Measurements from ENCODE around the gene PURA.

Gene PURA

DNA sequence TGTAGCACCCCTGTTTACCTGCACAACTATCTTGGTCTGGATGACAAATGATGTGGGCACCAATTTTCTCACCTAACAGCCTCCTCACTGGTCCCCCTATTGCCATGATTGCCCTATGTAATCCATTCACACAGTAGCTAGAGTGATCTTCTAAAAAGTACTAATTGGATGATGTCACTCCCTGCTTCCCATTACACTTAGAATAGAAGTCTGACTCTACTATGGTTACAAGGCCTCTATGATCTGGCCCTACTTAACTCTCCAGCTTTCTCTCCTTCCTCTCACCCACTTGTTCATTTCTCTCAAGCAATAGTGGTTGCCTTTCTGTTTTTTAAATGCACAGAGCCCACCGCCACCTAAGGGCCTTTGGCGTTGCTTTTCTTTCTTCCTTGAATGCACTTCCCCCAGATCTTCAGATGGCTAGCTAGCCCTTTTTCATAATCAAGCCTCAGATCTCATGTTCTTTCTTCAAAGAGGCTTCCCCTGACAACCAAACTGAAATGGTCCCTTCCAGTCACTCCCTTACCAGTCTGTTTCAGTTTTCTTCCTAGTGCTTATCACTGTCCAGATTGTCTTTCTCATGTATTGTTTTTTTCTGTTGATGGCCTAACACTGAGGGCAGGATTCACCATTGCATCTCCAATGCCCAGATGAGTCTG lies 20.5 kb downstream of the PURA start:
- intact Hi-C loops (cut with micrococcal nuclease) = no loop called here
- peaks cover 38% of the 10 kb centered on the region for H3K4me1 Mint-ChIP-seq (ENCODE audit: low read depth)
- no peak overlapping the region for H3K27ac Mint-ChIP-seq
- H3K36me3 Mint-ChIP-seq (ENCODE audit: low read depth) = no peaks in the 10 kb centered on the region
- H3K9me3 Mint-ChIP-seq = no peaks in the 10 kb centered on the region
- H3K27me3 Mint-ChIP-seq = no peaks in the 10 kb centered on the region
- no peak overlapping the region for H3K4me3 Mint-ChIP-seq

GRCh38 chr5:140135127-140135526 lies 21.2 kb downstream of the PURA start:
- intact Hi-C loops (cut with micrococcal nuclease) = no loop called here
- H3K4me1 Mint-ChIP-seq (ENCODE audit: low read depth) = peaks cover 38% of the 10 kb centered on the region
- no peaks in the 10 kb centered on the region for H3K36me3 Mint-ChIP-seq (ENCODE audit: low read depth)
- H3K27ac Mint-ChIP-seq = no peak overlapping the region
- H3K27me3 Mint-ChIP-seq = peaks cover 2% of the 10 kb centered on the region
- H3K9me3 Mint-ChIP-seq = no peaks in the 10 kb centered on the region
- H3K4me3 Mint-ChIP-seq = no peak overlapping the region

- intact Hi-C loops (cut with micrococcal nuclease) = no loop called here
- H3K27me3 Mint-ChIP-seq = peaks cover 4% of the 10 kb centered on the region
- no peaks in the 10 kb centered on the region for H3K36me3 Mint-ChIP-seq (ENCODE audit: low read depth)
- no peaks in the 10 kb centered on the region for H3K9me3 Mint-ChIP-seq
- peaks cover 33% of the 10 kb centered on the region for H3K4me1 Mint-ChIP-seq (ENCODE audit: low read depth)
- H3K4me3 Mint-ChIP-seq = no peak overlapping the region
- no peak overlapping the region for H3K27ac Mint-ChIP-seq
These were observed 22.7 kb downstream of the PURA start for GRCh38 chr5:140136624-140137023.

- intact Hi-C loops (cut with micrococcal nuclease) = no loop called here
- no peak overlapping the region for H3K27ac Mint-ChIP-seq
- no peaks in the 10 kb centered on the region for H3K36me3 Mint-ChIP-seq (ENCODE audit: low read depth)
- H3K4me1 Mint-ChIP-seq (ENCODE audit: low read depth) = peaks cover 18% of the 10 kb centered on the region
- H3K27me3 Mint-ChIP-seq = peaks cover 22% of the 10 kb centered on the region
- no peak overlapping the region for H3K4me3 Mint-ChIP-seq
- H3K9me3 Mint-ChIP-seq = no peaks in the 10 kb centered on the region
These were observed 26.5 kb downstream of the PURA start for GRCh38 chr5:140140435-140140834.

GRCh38 chr5:140141241-140141640 lies 27.3 kb downstream of the PURA start:
- Mint-ChIP-seq H3K36me3 (ENCODE audit: low read depth) (no peaks in the 10 kb centered on the region), H3K9me3 (no peaks in the 10 kb centered on the region), H3K4me3 (no peak overlapping the region), H3K4me1 (ENCODE audit: low read depth) (peaks cover 25% of the 10 kb centered on the region), H3K27ac (no peak overlapping the region), H3K27me3 (peaks cover 29% of the 10 kb centered on the region)
- intact Hi-C loops (cut with micrococcal nuclease) = no loop called here

GRCh38 chr5:140142246-140142645 lies 28.3 kb downstream of the PURA start:
- no peaks in the 10 kb centered on the region for H3K9me3 Mint-ChIP-seq

DNA sequence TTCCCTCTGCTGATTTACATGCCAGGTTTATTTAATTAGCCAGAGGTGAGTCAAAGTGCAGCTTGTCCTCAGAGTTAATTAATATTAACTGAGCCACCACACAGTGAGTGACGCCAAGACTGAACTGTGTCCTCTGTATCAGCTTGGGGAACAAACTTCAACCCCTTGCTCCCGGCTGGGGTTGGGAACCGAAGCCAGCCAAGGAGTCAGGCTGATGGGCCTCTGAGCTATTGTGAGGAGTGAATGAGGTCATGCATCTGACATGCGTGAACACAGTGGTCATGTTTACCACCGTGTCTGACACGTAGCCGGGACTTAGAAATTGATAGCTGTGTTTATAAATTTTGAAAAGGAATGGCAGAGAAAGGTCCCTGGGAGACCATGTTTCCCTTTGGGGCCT lies 28.9 kb downstream of the PURA start:
- intact Hi-C loops (cut with micrococcal nuclease) = no loop called here
- no peak overlapping the region for H3K4me3 Mint-ChIP-seq
- peaks cover 31% of the 10 kb centered on the region for H3K4me1 Mint-ChIP-seq (ENCODE audit: low read depth)
- no peaks in the 10 kb centered on the region for H3K9me3 Mint-ChIP-seq
- no peaks in the 10 kb centered on the region for H3K36me3 Mint-ChIP-seq (ENCODE audit: low read depth)
- no peak overlapping the region for H3K27ac Mint-ChIP-seq
- H3K27me3 Mint-ChIP-seq = peaks cover 45% of the 10 kb centered on the region

More at GRCh38 chr5:140142246-140142645, 28.3 kb downstream of the PURA start:
- intact Hi-C loops (cut with micrococcal nuclease) = no loop called here
- no peak overlapping the region for H3K4me3 Mint-ChIP-seq
- H3K36me3 Mint-ChIP-seq (ENCODE audit: low read depth) = no peaks in the 10 kb centered on the region
- no peak overlapping the region for H3K27ac Mint-ChIP-seq
- peaks cover 31% of the 10 kb centered on the region for H3K4me1 Mint-ChIP-seq (ENCODE audit: low read depth)
- peaks cover 39% of the 10 kb centered on the region for H3K27me3 Mint-ChIP-seq

- peaks cover 31% of the 10 kb centered on the region for H3K4me1 Mint-ChIP-seq (ENCODE audit: low read depth)
- H3K9me3 Mint-ChIP-seq = no peaks in the 10 kb centered on the region
- intact Hi-C loops (cut with micrococcal nuclease) = loop anchor here (2.0 kb wide), 1 partner anchor 29 kb away; the partner anchor contains the start of gene PURA
- no peak overlapping the region for H3K27ac Mint-ChIP-seq
- H3K4me3 Mint-ChIP-seq = no peak overlapping the region
- peaks cover 53% of the 10 kb centered on the region for H3K27me3 Mint-ChIP-seq
- H3K36me3 Mint-ChIP-seq (ENCODE audit: low read depth) = no peaks in the 10 kb centered on the region
These were observed 29.8 kb downstream of the PURA start for GRCh38 chr5:140143521-140144258.

GRCh38 chr5:140145256-140145655 lies 31.3 kb downstream of the PURA start:
- H3K27ac Mint-ChIP-seq = no peak overlapping the region
- no peaks in the 10 kb centered on the region for H3K36me3 Mint-ChIP-seq (ENCODE audit: low read depth)
- intact Hi-C loops (cut with micrococcal nuclease) = loop anchor here (2.0 kb wide), 1 partner anchor 30 kb away; the partner anchor contains the start of gene PURA
- H3K27me3 Mint-ChIP-seq = peaks cover 50% of the 10 kb centered on the region
- no peaks in the 10 kb centered on the region for H3K9me3 Mint-ChIP-seq
- peaks cover 31% of the 10 kb centered on the region for H3K4me1 Mint-ChIP-seq (ENCODE audit: low read depth)
- H3K4me3 Mint-ChIP-seq = peak overlapping the region; percentile 59

- H3K27ac Mint-ChIP-seq = peak overlapping the region; percentile 56
- intact Hi-C loops (cut with micrococcal nuclease) = loop anchor here (1.0 to 2.0 kb wide), 2 partner anchors 11 to 31 kb away; partner anchors contain the start of gene PURA
- peaks cover 50% of the 10 kb centered on the region for H3K27me3 Mint-ChIP-seq
- H3K36me3 Mint-ChIP-seq (ENCODE audit: low read depth) = no peaks in the 10 kb centered on the region
- H3K4me1 Mint-ChIP-seq (ENCODE audit: low read depth) = peaks cover 31% of the 10 kb centered on the region
- H3K4me3 Mint-ChIP-seq = peak overlapping the region; percentile 59
- H3K9me3 Mint-ChIP-seq = no peaks in the 10 kb centered on the region
These were observed 32.1 kb downstream of the PURA start for GRCh38 chr5:140145818-140146522.

- peaks cover 31% of the 10 kb centered on the region for H3K4me1 Mint-ChIP-seq (ENCODE audit: low read depth)
- peak overlapping the region; percentile 59 for H3K4me3 Mint-ChIP-seq
- peak overlapping the region; percentile 56 for H3K27ac Mint-ChIP-seq
- no peaks in the 10 kb centered on the region for H3K9me3 Mint-ChIP-seq
- intact Hi-C loops (cut with micrococcal nuclease) = loop anchor here (1.0 kb wide), 1 partner anchor 11 kb away; no protein-coding TSS in a partner anchor
- H3K36me3 Mint-ChIP-seq (ENCODE audit: low read depth) = no peaks in the 10 kb centered on the region
- peaks cover 50% of the 10 kb centered on the region for H3K27me3 Mint-ChIP-seq
These were observed 32.6 kb downstream of the PURA start for GRCh38 chr5:140146523-140146842.

GRCh38 chr5:140147460-140147859 lies 33.6 kb downstream of the PURA start:
- intact Hi-C loops (cut with micrococcal nuclease) = no loop called here
- Mint-ChIP-seq H3K4me1 (ENCODE audit: low read depth) (peaks cover 31% of the 10 kb centered on the region), H3K27me3 (peaks cover 50% of the 10 kb centered on the region), H3K9me3 (no peaks in the 10 kb centered on the region), H3K4me3 (no peak overlapping the region), H3K36me3 (ENCODE audit: low read depth) (no peaks in the 10 kb centered on the region), H3K27ac (no peak overlapping the region)

- Mint-ChIP-seq H3K36me3 (ENCODE audit: low read depth) (no peaks in the 10 kb centered on the region), H3K27me3 (peaks cover 46% of the 10 kb centered on the region), H3K4me3 (no peak overlapping the region), H3K9me3 (no peaks in the 10 kb centered on the region), H3K4me1 (ENCODE audit: low read depth) (peaks cover 37% of the 10 kb centered on the region), H3K27ac (no peak overlapping the region)
- intact Hi-C loops (cut with micrococcal nuclease) = no loop called here
These were observed 34.6 kb downstream of the PURA start for GRCh38 chr5:140148508-140148907.

GRCh38 chr5:140150201-140150600 lies 36.3 kb downstream of the PURA start:
- Mint-ChIP-seq H3K27me3 (peaks cover 40% of the 10 kb centered on the region), H3K4me3 (no peak overlapping the region), H3K4me1 (ENCODE audit: low read depth) (peaks cover 29% of the 10 kb centered on the region), H3K27ac (no peak overlapping the region), H3K36me3 (ENCODE audit: low read depth) (no peaks in the 10 kb centered on the region), H3K9me3 (no peaks in the 10 kb centered on the region)
- intact Hi-C loops (cut with micrococcal nuclease) = no loop called here
